Cardiac muscle cell (in vitro differentiated cells and primary cell): ENCODE results near the gene FOXC1. TPM values are rescaled to one million over a fixed set of nuclear protein-coding genes. Genes with fewer than 3 reads are reported as not detected.

Source experiments
- DNase-seq, 2 donors: peaks; one replicate each; pipeline versions ENCODE4 v3.0.0 to v3.0.0-alpha.2; 2010 to 2017; ENCODE audit warnings: low read depth in 1 of 2, low spot score in 1 of 2
- H3K27ac ChIP-seq: fragments of 200-600 bp; sonication (generic); 2 replicates; pipeline ENCODE4 v1.5.1; 2016
- H3K27me3 ChIP-seq: fragments of 200-600 bp; sonication (generic); 2 replicates; pipeline ENCODE4 v1.6.0; 2016; ENCODE audit warnings: control low read depth
- H3K36me3 ChIP-seq: fragments of 200-600 bp; sonication (generic); 2 replicates; pipeline ENCODE4 v1.5.1; 2016; ENCODE audit warnings: control low read depth
- H3K4me1 ChIP-seq: fragments of 200-600 bp; sonication (generic); 2 replicates; pipeline ENCODE4 v1.8.1; 2017; ENCODE audit warnings: low read depth, mild to moderate bottlenecking, mixed run types
- H3K4me3 ChIP-seq: fragments of 200-600 bp; sonication (generic); 2 replicates; pipeline ENCODE4 v1.5.1; 2016; ENCODE audit warnings: mild to moderate bottlenecking
- H3K9me3 ChIP-seq: fragments of 200-600 bp; sonication (generic); 2 replicates; pipeline ENCODE4 v1.5.1; 2017; ENCODE audit warnings: low read depth, mild to moderate bottlenecking, control low read depth
- CTCF ChIP-seq: IDR thresholded peaks from 2 replicates; pipeline ENCODE4 v1.5.1; 2012; ENCODE audit warnings: low read depth, mild to moderate bottlenecking, low read length
- polyA plus RNA-seq: library from polyadenylated mRNA; unstranded; fragments of >200 nt; fragmentation: Nextera tagmentation; extraction: Ambion mirVana; gene quantifications from 2 replicates; pipeline ENCODE4 v1.2.1, GENCODE V29; 2016
- total RNA-seq: library from RNA; depleted of rRNA; stranded (reverse); fragments of >200 nt; gene quantifications from 2 replicates; pipeline ENCODE4 v1.2.3, GENCODE V29; 2016

The FOXC1 gene
- total and polyA plus RNA-seq, 2 experiments from 2014 or later, result 2.5 to 3.4 TPM

- Histone ChIP-seq H3K36me3 (no peaks in the 10 kb centered on the region), H3K4me1 (peaks cover 13% of the 10 kb centered on the region), H3K4me3 (no peak overlapping the region), H3K9me3 (no peaks in the 10 kb centered on the region), H3K27ac (no peak overlapping the region), H3K27me3 (peaks cover 39% of the 10 kb centered on the region)
- DNase-seq, result no peak
- TF ChIP-seq CTCF, result no peak
Observed at GRCh38 chr6:1600764-1601157, 9.0 kb upstream of the FOXC1 start.

DNA sequence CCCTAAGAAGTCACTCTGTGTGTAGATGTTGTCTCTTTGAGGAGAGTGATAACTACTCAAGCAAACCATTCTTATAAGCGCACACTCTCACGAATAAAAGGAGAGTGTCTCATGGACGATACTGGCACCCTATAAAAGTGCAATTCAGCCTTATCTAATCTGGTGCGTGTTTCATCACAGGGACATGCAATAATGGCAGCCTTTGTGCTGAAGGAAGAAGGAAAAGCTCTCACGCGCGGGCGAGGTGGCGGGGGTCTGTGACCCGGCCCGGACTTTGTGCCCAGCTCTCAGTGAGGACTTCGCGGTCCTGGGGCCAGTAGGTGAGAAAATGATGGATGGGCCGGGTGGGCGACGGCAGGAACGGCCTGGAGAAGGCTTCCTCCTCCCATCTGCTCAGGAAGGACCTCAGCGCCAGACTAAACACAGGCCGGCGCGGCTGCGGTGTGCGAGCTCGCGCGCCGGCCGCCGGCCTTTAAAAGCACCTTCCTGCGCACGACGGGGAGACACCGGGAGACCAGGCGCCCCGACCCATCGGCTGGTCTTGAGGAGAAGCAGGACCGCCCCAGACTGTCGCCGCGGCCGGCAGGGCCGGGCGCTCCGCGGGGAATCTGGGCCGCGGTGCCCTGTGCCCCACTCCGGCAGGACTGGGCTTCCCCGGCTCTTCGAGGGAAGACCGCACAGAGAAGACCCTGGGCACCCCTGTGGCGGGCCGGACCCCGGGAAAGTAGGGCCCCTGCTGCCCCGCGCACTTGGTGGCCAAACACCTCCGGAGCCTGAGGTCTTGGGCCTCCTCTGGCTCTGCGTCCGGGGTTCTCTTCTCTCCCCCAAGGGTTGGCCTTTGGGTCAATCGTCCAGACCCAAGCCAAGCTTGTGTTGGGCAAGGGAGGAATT lies 8.3 kb upstream of the FOXC1 start:
- no peak for TF ChIP-seq CTCF
- Histone ChIP-seq H3K36me3 (no peaks in the 10 kb centered on the region), H3K4me1 (peaks cover 12% of the 10 kb centered on the region), H3K27me3 (peaks cover 46% of the 10 kb centered on the region), H3K9me3 (no peaks in the 10 kb centered on the region), H3K4me3 (no peak overlapping the region), H3K27ac (no peak overlapping the region)
- DNase-seq, result no peak

GRCh38 chr6:1602049-1602713 lies 7.5 kb upstream of the FOXC1 start:
- H3K27ac ChIP-seq, result no peak overlapping the region
- H3K36me3 ChIP-seq, result no peaks in the 10 kb centered on the region
- no peak for DNase-seq
- H3K4me3 ChIP-seq, result no peak overlapping the region
- H3K9me3 ChIP-seq, result no peaks in the 10 kb centered on the region
- TF ChIP-seq CTCF, result no peak
- peaks cover 8% of the 10 kb centered on the region for H3K4me1 ChIP-seq
- peaks cover 53% of the 10 kb centered on the region for H3K27me3 ChIP-seq

DNA sequence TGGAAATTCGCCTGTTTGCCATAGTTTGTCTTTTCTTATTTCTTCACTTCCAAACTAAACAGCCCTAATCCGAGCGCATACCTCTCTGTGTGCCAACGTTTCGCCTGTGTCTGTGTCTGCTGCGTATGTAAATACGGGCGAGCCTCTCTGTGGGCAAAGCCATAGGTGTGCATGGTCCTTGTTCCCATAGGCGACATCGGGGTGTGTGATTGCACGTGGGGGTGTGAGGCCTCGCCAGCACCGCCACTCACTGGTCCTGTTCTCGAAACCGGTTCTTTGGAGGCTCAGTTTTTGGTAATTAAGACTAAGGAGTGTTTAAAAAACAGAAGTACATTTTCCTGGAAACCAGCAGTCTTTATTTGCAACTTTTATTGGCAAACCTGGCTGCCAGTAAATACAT lies 6.0 kb upstream of the FOXC1 start:
- H3K9me3 ChIP-seq, result no peaks in the 10 kb centered on the region
- peaks cover 69% of the 10 kb centered on the region for H3K27me3 ChIP-seq
- no peak for TF ChIP-seq CTCF
- DNase-seq, result no peak
- no peak overlapping the region for H3K27ac ChIP-seq
- H3K4me3 ChIP-seq, result peak overlapping the region; percentile 42
- H3K36me3 ChIP-seq, result no peaks in the 10 kb centered on the region
- H3K4me1 ChIP-seq, result peaks cover 8% of the 10 kb centered on the region

DNA sequence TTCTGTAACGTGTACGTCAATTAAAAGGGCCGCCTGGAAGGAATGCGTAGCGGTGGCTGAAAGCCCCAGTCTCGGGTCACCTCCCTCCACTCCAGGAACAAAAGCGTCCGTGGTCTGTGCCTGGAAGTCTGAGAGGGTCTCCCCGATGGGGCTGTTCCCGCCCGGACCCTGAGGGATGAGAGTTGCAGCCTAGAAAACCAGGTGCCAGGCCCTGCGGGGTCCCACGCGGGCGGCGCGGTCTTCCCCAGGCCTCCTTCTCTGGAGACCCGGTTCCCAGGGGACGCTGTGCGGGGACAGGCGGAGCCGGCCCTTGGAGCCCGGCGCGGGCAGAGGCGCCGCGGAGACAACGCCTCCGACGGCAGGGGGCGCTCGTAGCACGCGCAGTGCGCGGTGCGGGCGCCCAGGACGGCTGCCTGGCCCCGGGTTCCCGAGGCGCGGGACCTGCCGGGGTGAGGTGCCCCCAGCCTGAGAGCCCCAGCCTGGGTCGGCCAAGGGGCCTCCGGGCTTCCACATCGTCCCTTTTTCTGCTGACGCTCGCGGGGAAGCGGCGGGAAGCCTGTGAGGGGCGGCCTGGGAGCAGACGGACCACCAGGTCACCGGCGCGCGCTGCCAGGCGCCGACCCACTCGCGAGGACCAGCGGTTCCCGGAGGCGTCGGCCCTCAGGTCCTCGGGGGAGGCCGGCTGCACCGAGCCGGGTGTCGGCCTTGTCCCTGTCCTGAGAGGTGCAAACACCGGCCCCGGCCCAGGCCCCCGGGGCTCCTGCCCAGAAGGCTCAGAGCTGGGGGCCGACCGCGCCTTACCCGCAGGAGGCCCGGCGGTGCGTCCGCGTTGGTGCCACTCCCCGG lies 5.3 kb upstream of the FOXC1 start:
- H3K4me3 ChIP-seq, result peak overlapping the region; percentile 42
- peak; percentile 64 to 89 for DNase-seq
- peaks cover 8% of the 10 kb centered on the region for H3K4me1 ChIP-seq
- no peaks in the 10 kb centered on the region for H3K9me3 ChIP-seq
- H3K27me3 ChIP-seq, result peaks cover 75% of the 10 kb centered on the region
- TF ChIP-seq CTCF, result peak; percentile 78
- H3K27ac ChIP-seq, result no peak overlapping the region
- H3K36me3 ChIP-seq, result no peaks in the 10 kb centered on the region
